GM12875 (cell line): Measurements from ENCODE around the gene SNX6.
"Not testable (repeated sequence)": the region's sequence is repeated elsewhere in the genome, so short reads cannot be mapped to it uniquely, and the experiment has no call there.

ENCODE experiments used
- H3K4me3 ChIP-seq: one replicate; pipeline ENCODE4 v1.5.1; 2011; ENCODE audit warnings: low read depth, low read length, control low read depth
- CTCF ChIP-seq: IDR thresholded peaks from 2 replicates; pipeline ENCODE4 v1.5.1; 2011; ENCODE audit warnings: low read depth, mild to moderate bottlenecking, control low read depth, inconsistent platforms, low read length, moderate library complexity, borderline replicate concordance; ENCODE audit not compliant: insufficient read depth

SNX6 gene

DNA sequence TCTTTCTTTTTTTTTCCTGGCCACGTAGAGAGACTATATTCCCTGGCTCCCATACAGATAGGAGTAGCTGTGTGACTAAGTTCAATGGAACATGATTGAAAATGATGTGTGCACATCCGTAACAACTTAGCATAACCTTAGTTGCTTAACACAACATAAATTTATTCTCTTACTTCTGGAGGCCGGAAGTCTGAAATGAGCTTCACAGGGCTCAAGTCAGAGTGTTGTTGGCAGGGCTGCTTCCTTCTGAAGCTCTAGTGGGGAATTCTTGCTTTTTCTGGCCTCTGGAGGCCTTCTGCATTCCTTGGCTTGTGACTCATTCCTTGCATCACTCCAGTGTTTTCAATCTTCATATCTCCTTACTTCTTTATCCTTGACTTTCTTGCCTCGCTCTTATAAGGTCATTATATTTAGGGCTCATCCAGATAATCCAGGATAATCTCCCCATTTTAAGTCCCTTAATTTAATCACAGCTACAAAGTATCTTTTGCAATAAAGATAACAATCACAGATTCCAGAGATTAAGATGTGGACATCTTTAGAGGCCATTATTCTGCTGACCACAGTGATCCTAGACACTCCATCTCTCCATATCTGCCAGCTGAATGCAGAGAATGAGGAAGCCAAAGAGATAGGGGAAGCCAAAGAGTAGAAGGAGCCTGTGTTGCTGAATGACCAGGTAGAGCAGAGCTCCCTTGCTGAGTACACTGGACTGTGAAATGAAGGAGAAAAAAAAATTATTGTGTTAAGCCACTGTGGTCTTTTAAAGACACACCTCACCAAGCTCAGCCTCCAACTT is 21.0 kb upstream of the SNX6 start:
- H3K4me3 ChIP-seq = no peak overlapping the region
- TF ChIP-seq CTCF = no peak

- not testable (repeated sequence) for H3K4me3 ChIP-seq
These were observed 20.1 kb upstream of the SNX6 start for GRCh38 chr14:34650006-34650405.

GRCh38 chr14:34649344-34649743 is 19.4 kb upstream of the SNX6 start:
- no peak for TF ChIP-seq CTCF
- no peak overlapping the region for H3K4me3 ChIP-seq

DNA sequence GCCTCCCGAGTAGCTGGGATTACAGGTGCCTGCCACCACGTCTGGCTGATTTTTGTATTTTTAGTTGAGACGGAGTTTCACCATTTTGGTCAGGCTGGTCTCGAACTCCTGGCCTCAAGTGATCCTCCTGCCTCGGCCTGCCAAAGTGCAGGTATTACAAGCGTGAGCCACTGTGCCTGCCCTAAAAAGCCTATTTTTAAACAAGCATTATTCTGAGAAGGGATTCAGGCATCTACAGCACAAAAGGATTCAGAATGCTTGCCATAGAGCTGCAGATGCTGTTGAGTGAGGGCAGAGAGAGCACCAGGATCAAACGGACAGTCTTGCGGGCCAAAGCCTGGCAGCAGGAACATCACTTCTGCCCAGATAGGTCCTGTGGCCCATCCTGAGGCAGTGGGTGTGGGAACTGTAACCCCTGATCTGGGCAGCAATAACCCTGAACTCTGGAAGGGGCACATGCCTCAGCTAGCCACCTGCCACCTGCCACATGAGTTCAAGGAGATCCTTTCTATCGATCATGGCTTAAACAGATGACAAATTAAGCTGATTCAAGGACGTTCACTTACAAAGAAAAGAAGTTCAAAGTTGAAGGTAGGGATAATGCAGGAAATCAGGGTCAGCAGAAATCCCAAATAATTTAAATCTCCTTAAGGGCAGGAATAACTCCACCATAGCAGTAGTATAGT is 16.8 kb upstream of the SNX6 start:
- H3K4me3 ChIP-seq = no peak overlapping the region
- no peak for TF ChIP-seq CTCF

GRCh38 chr14:34643361-34643760 is 13.4 kb upstream of the SNX6 start:
- no peak for TF ChIP-seq CTCF

GRCh38 chr14:34642595-34642994 is 12.6 kb upstream of the SNX6 start:
- no peak overlapping the region for H3K4me3 ChIP-seq
- no peak for TF ChIP-seq CTCF

More at GRCh38 chr14:34643361-34643760, 13.4 kb upstream of the SNX6 start:
- no peak overlapping the region for H3K4me3 ChIP-seq

- TF ChIP-seq CTCF = no peak
- H3K4me3 ChIP-seq = no peak overlapping the region
These were observed 10.9 kb upstream of the SNX6 start for GRCh38 chr14:34640826-34641225.

- H3K4me3 ChIP-seq = not testable (repeated sequence)
These were observed 4.4 kb upstream of the SNX6 start for GRCh38 chr14:34634360-34634771.
